ENCODE data around the gene GNAI2.

DNA sequence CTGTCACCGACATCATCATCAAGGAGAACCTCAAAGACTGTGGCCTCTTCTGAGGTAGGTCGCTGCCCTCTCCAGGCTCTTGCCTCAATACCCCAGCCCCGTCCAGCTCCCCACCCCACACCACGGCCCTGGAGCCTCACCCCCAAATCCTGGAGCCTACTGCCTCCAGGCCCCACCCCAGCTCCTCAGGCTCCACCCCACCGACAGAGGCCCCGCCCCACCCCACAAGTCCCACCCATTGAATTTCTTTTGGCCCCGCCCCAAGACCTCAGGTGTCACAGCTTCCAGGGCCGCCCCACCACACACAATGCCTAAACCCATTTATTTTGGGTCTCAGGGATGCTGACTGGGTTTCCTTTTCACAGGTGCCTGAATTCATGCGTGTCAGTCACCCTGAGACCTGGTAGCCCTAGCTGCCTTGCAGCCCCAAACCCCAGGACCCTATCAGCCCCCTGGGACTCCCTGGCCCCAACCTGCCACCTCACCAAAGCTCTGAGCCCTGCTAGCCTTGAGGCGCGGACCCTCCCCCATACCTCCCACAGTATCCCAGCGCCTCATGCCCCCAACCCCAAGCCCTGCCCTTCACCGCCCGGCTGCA, 41.0 kb upstream of the GNAI2 start:
- TF ChIP-seq CTCF (conservative IDR thresholded peaks at IDR 0.05; ENCODE audit: low read length) (no peak), EZH2phosphoT487 (IDR thresholded peaks at IDR 0.05; ENCODE audit: borderline replicate concordance) (no peak)
